NT2/D1 (cell line): ENCODE results near the gene SULT1B1.

Source experiments
- SUZ12 ChIP-seq: IDR thresholded peaks from 2 replicates; pipeline ENCODE4 v1.6.1; 2011; ENCODE audit not compliant: insufficient read length, insufficient read depth; ENCODE audit errors: extremely low read depth
- YY1 ChIP-seq: IDR thresholded peaks from 2 replicates; pipeline ENCODE4 v1.6.1; 2011; ENCODE audit not compliant: insufficient read length, insufficient read depth
- ZNF274 ChIP-seq: IDR thresholded peaks from 2 replicates; pipeline ENCODE4 v1.6.1; 2011; ENCODE audit warnings: mild to moderate bottlenecking, low read depth, low read length

GRCh38 chr4:69763233-69763632 lies 2.8 kb upstream of the SULT1B1 start:
- TF ChIP-seq YY1 (no peak), SUZ12 (no peak), ZNF274 (no peak)
